ENCODE measurements around the gene GPR55. TPM values are rescaled to one million over a fixed set of nuclear protein-coding genes. Genes with fewer than 3 reads are reported as not detected.

Gene GPR55
- total and polyA plus RNA-seq, 2 of the 4 experiments (the other 2 are of a cell fraction), result 0.03 TPM; not detected in 1

DNA sequence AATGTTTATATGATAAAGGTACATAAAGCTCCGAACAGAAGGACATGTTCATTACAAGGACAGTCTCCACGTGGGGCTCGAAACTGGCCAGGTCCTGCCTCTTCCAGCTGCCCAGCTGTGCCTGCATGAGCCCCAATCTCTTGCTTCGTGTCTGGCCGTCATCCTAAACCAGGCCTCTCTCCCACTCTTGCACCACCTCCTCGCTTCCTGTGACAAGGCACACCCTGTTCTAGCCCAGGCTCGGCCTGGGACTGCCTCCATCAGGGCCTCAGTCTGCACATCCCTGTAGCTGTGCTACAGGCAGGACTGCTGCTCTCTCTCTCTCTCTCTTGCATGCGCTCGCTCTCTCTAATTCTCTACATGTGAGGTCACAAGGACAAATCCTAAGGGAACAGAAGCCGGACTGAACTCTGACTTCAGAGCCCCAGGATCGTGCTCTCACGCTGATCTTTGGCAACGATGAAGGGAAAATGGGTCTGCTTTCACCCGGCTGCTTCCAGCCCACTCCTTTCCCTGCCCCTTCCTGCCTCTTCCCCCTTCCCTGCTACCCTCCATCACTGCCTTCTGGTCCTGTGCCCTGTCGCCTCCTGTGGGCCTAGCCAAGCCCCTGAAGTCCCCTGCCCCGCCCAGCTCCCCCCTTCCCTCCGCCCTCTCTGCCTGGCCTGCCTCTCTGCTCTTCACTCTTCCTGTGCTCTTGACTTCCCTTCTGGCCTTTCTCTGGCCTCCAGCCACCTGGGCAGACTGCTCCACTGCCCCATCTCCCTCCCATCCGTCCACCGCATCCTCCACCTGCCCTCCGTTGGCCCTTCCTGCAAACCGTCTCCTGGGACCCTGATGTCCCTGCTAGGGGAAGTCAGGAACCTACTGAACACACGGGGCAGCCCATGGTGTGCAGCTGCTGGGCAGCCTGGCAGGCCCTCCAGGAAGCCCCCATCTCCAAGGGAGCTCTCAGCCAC is 7.8 kb upstream of the GPR55 start:
- Histone ChIP-seq H3K23ac (ENCODE audit: low read depth, low read length) (no peak overlapping the region), H3K4ac (ENCODE audit: low read depth, low read length) (no peak overlapping the region), H2AK9ac (replicated peaks; ENCODE audit: low read depth, low read length, poor library complexity) (no peak overlapping the region), H4K8ac (ENCODE audit: low read depth in 2 of 2, low read length in 2 of 2) (no peak overlapping the region; a peak in 1 of 4 replicates), H2AK5ac (ENCODE audit: low read depth, low read length) (no peak overlapping the region), H2BK5ac (ENCODE audit: low read depth, low read length, poor library complexity, severe bottlenecking) (no peak overlapping the region), H2BK120ac (ENCODE audit: low read depth, low read length) (no peak overlapping the region), H4K20me1 (ENCODE audit: insufficient read depth, low read length) (no peaks in the 10 kb centered on the region), H3K9ac (ENCODE audit: low read depth, low read length) (no peak overlapping the region), H2BK20ac (ENCODE audit: low read depth, low read length) (no peak overlapping the region), H4K91ac (ENCODE audit: insufficient read depth, low read depth, low read length) (no peak overlapping the region), H4K5ac (ENCODE audit: low read depth, low read length) (no peak overlapping the region), H2AFZ (replicated peaks; ENCODE audit: low read length, poor library complexity) (peak overlapping the region; percentile 73), H3K27me3 (ENCODE audit: control insufficient read depth, insufficient read depth, low read length) (peaks cover 24% of the 10 kb centered on the region), H3K18ac (ENCODE audit: low read depth, low read length) (no peak overlapping the region), H3K4me3 (ENCODE audit: insufficient read depth, low read depth, low read length) (no peak overlapping the region), H3K14ac (replicated peaks; ENCODE audit: low read depth, low read length) (no peak overlapping the region), H3K9me1 (ENCODE audit: insufficient read depth, low read length) (no peaks in the 10 kb centered on the region), H3K36me3 (ENCODE audit: control insufficient read depth, insufficient read depth, low read length) (no peaks in the 10 kb centered on the region), H3K27ac (ENCODE audit: insufficient read depth, low read length) (no peak overlapping the region), H3K4me2 (ENCODE audit: low read depth, low read length) (no peak overlapping the region), H3K4me1 (ENCODE audit: control insufficient read depth, insufficient read depth, low read length) (no peaks in the 10 kb centered on the region), H3K56ac (ENCODE audit: extremely low read depth, insufficient read depth, low read length) (no peak overlapping the region), H2BK15ac (ENCODE audit: low read depth, low read length) (no peak overlapping the region), H3K79me1 (ENCODE audit: low read depth in 1 of 2, low read length in 2 of 2) (no peaks in the 10 kb centered on the region), H3K9me3 (ENCODE audit: control insufficient read depth, insufficient read depth, low read length) (no peaks in the 10 kb centered on the region)
- dilution Hi-C loops (cut with HindIII; ENCODE audit: low sequenced_read_pairs, unreplicated experiment), result no loop called here
- TF ChIP-seq FOS (IDR thresholded peaks at IDR 0.05; ENCODE audit: low read depth, low read length), result no peak
- no peak for TF ChIP-seq MAFK (IDR thresholded peaks at IDR 0.05; ENCODE audit: low read depth, low read length)
- no peak for TF ChIP-seq CHD1 (IDR thresholded peaks at IDR 0.05; ENCODE audit: low read depth, low read length)
- no peak for TF ChIP-seq CEBPB (IDR thresholded peaks at IDR 0.05; ENCODE audit: low read depth, low read length)
- TF ChIP-seq POLR2A (IDR thresholded peaks at IDR 0.05; ENCODE audit: low read depth, low read length), result no peak
- TF ChIP-seq, protein P1, sequence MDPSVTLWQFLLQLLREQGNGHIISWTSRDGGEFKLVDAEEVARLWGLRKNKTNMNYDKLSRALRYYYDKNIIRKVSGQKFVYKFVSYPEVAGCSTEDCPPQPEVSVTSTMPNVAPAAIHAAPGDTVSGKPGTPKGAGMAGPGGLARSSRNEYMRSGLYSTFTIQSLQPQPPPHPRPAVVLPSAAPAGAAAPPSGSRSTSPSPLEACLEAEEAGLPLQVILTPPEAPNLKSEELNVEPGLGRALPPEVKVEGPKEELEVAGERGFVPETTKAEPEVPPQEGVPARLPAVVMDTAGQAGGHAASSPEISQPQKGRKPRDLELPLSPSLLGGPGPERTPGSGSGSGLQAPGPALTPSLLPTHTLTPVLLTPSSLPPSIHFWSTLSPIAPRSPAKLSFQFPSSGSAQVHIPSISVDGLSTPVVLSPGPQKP (IDR thresholded peaks at IDR 0.05; ENCODE audit: borderline replicate concordance, low read depth, low read length), result no peak
- intact Hi-C loops (cut with micrococcal nuclease), result no loop called here
- DNase-seq, result peak; percentile 28
- ChIA-PET CTCF (no interaction called here), POLR2A (ENCODE audit: unreplicated experiment) (interaction anchor here (0.5 kb wide), 1 partner anchor 49 kb away, joined by 10 read pairs; no protein-coding TSS in a partner anchor)
- in situ Hi-C loops (cut with MboI; ENCODE audit: low sequenced_read_pairs), result no loop called here
- peak; percentile 79 for ATAC-seq (ENCODE audit: low read depth)
- BruUV-seq (replicated peaks), result no TSS peak
- 53% methylated on average over 12 of the region's 22 CpGs; no CpG with 5 or more reads in 1 of the 2 experiments for WGBS, 2 experiments (ENCODE audit: extremely low coverage in 2 of 2, insufficient read length in 1 of 2)

Measured in IMR-90 (cell line).